Left ventricle myocardium inferior (tissue), 1 donor: ENCODE results near the gene CACNB4. TPM values are rescaled to one million over a fixed set of nuclear protein-coding genes. Genes with fewer than 3 reads are reported as not detected.

Experiments used
- DNase-seq: peaks from one replicate; pipeline ENCODE4 v3.0.0-alpha.2; 2020
- H3K27ac ChIP-seq: fragments of 200-600 bp; replicated peaks from 2 replicates; pipeline ENCODE4 v1.8.0; 2021
- H3K27me3 ChIP-seq: fragments of 200-600 bp; 2 replicates; pipeline ENCODE4 v1.8.0; 2021; ENCODE audit warnings: low read depth
- H3K36me3 ChIP-seq: fragments of 200-600 bp; 2 replicates; pipeline ENCODE4 v1.8.0; 2021
- H3K4me1 ChIP-seq: fragments of 200-600 bp; 2 replicates; pipeline ENCODE4 v1.8.0; 2021
- H3K4me3 ChIP-seq: fragments of 200-600 bp; 2 replicates; pipeline ENCODE4 v1.8.0; 2021; ENCODE audit warnings: mild to moderate bottlenecking, moderate library complexity
- H3K9me3 ChIP-seq: fragments of 200-600 bp; replicated peaks from 2 replicates; pipeline ENCODE4 v1.8.0; 2021
- CTCF ChIP-seq: fragments of 200-600 bp; IDR thresholded peaks from 2 replicates; pipeline ENCODE4 v1.8.0; 2021; ENCODE audit warnings: antibody characterized with exemption, mild to moderate bottlenecking, borderline replicate concordance
- intact Hi-C: fragments of 100-400 bp; cut with micrococcal nuclease; formaldehyde crosslinking; loops from one replicate; pipeline ENCODE4 v1.11.0; 2022
- total RNA-seq: library from RNA; stranded (reverse); fragmentation: NEBNext Ultra II Directional; extraction: Animal tissue kit (Norgen Biotek cat#: 25700); gene quantifications from one replicate; pipeline ENCODE4 v1.2.1, GENCODE V29; 2021
- donor health status: DM: no; HTN: yes; CAD: no; lungs with severe emphysema.

CACNB4 gene
- total RNA-seq, 1 donor from 2014 or later: 0.25 TPM

- H3K27ac ChIP-seq: no peak overlapping the region
- intact Hi-C loops: loop anchor here (5.0 kb wide), 1 partner anchor 208 kb away; no protein-coding TSS in a partner anchor
- DNase-seq: no peak
- no peak overlapping the region for H3K4me3 ChIP-seq
- no peaks in the 10 kb centered on the region for H3K9me3 ChIP-seq
- no peaks in the 10 kb centered on the region for H3K36me3 ChIP-seq
- TF ChIP-seq CTCF: no peak
- H3K27me3 ChIP-seq: no peaks in the 10 kb centered on the region
- peaks cover 23% of the 10 kb centered on the region for H3K4me1 ChIP-seq
These were observed 243.7 kb downstream of the CACNB4 start for GRCh38 chr2:151855111-151855510.

DNA sequence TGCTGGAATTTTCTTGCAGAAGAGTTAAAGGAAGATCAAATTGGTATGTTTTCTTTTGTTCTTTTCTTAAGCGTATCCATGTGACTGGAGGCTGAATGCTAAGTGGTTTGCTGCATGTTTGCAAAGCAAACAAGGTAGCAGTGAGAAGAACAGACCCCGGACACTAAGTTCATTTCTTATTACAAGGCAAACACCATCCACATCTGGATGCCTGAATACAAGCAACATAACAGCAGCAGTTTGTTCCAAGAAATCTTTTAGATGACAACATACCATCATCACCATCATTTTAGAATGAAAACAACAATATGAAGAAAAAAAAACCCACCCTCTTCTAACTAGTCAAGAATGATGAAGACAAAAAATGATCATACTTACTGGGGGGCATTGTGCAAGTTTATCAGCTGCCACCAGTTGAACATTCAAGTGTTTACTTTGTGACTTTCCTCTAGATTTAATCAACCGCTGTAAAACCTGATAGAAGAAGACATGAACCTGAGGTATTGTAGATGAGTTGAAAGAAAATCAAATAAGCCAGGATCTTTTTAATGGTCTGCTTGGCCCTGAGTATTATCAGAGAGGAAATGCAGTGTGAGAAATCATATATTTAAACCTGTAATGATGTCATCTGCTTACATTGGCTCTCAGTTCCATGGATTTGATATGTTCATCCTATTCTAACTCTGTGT is 245.6 kb downstream of the CACNB4 start:
- Histone ChIP-seq H3K27ac (no peak overlapping the region), H3K36me3 (no peaks in the 10 kb centered on the region), H3K4me3 (no peak overlapping the region), H3K4me1 (peaks cover 23% of the 10 kb centered on the region), H3K27me3 (no peaks in the 10 kb centered on the region), H3K9me3 (no peaks in the 10 kb centered on the region)
- no peak for DNase-seq
- TF ChIP-seq CTCF: no peak
- intact Hi-C loops: no loop called here

- intact Hi-C loops: no loop called here
These were observed 246.4 kb downstream of the CACNB4 start for GRCh38 chr2:151852260-151853069.

DNA sequence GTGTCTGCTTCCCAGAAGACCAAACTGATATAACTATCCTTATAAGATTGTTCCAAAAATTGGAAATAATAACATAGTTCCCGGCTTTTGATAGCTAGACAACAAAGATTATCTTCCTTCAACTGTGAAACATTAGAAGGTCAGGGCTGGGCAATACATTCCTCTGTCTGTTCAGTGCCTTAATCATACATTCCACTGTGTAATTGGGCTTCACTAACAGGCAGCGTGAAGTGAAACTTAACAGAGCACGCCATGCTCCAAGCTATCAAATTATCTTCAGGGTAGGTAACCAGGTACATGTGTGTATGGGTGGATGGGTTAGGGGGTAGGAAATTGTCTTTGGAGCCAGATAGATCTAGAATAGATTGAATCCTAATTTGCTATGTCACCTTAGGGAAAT is 247.1 kb downstream of the CACNB4 start:
- Histone ChIP-seq H3K36me3 (no peaks in the 10 kb centered on the region), H3K9me3 (no peaks in the 10 kb centered on the region), H3K27ac (no peak overlapping the region), H3K27me3 (no peaks in the 10 kb centered on the region), H3K4me1 (peaks cover 23% of the 10 kb centered on the region), H3K4me3 (no peak overlapping the region)
- TF ChIP-seq CTCF: no peak
- intact Hi-C loops: no loop called here
- DNase-seq: no peak

More at GRCh38 chr2:151852260-151853069, 246.4 kb downstream of the CACNB4 start:
- no peaks in the 10 kb centered on the region for H3K9me3 ChIP-seq
- no peaks in the 10 kb centered on the region for H3K36me3 ChIP-seq
- no peak for DNase-seq
- no peak overlapping the region for H3K4me3 ChIP-seq
- no peaks in the 10 kb centered on the region for H3K27me3 ChIP-seq
- peaks cover 23% of the 10 kb centered on the region for H3K4me1 ChIP-seq
- TF ChIP-seq CTCF: no peak
- H3K27ac ChIP-seq: no peak overlapping the region

- Histone ChIP-seq H3K36me3 (no peaks in the 10 kb centered on the region), H3K4me1 (peaks cover 38% of the 10 kb centered on the region), H3K4me3 (no peak overlapping the region), H3K9me3 (no peaks in the 10 kb centered on the region), H3K27ac (no peak overlapping the region), H3K27me3 (no peaks in the 10 kb centered on the region)
- TF ChIP-seq CTCF: no peak
- DNase-seq: no peak
- intact Hi-C loops: no loop called here
These were observed 249.3 kb downstream of the CACNB4 start for GRCh38 chr2:151849413-151850010.
